Brain microvascular endothelial cell (primary cell): ENCODE data around the gene PWP2.
"Not testable (repeated sequence)": the region's sequence is repeated elsewhere in the genome, so short reads cannot be mapped to it uniquely, and the experiment has no call there.

Source experiments
- DNase-seq: peaks from one replicate; pipeline ENCODE4 v3.0.0-alpha.2; 2020
- H3K27ac ChIP-seq: fragments of 250-450 bp; sonication (Bioruptor Pico); 2 replicates; pipeline ENCODE4 v1.5.1; 2020; ENCODE audit warnings: mild to moderate bottlenecking, moderate library complexity
- H3K27me3 ChIP-seq: fragments of 250-450 bp; sonication (Bioruptor Pico); replicated peaks from 2 replicates; pipeline ENCODE4 v1.5.1; 2020; ENCODE audit warnings: mild to moderate bottlenecking
- H3K36me3 ChIP-seq: fragments of 250-450 bp; sonication (Bioruptor Pico); replicated peaks from 2 replicates; pipeline ENCODE4 v1.5.1; 2020; ENCODE audit warnings: mild to moderate bottlenecking
- H3K4me3 ChIP-seq: 2 replicates; pipeline ENCODE4 v1.5.1; 2011; ENCODE audit warnings: low read depth, mild to moderate bottlenecking, control low read depth, low read length, moderate library complexity
- in situ Hi-C: cut with HindIII; loops from 2 replicates; pipeline ENCODE4 v1.10.0; 2017; ENCODE audit warnings: low sequenced_read_pairs, low pct_ligation_motif_present

The PWP2 gene

DNA sequence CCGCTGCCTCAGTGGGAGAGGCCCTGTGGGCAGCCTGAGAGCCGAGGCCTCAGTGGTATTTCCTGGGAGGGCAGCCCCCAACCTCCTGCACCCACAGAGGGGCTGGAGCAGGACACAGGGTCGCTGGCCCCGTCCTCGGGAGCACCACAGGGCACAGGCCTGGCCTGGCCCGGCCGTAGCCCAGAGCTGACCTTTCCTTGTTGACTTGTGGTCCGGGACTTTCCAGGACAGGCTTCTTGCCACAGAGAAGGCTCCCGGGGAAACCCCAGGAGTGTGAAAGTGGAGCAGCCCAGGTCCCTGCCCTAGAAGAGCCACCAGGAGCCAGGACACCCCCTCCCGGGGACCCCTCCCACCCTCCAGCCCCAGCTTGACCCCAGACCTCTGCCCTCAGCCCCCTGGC lies 63.7 kb downstream of the PWP2 start:
- in situ Hi-C loops: not testable (repeated sequence)

DNA sequence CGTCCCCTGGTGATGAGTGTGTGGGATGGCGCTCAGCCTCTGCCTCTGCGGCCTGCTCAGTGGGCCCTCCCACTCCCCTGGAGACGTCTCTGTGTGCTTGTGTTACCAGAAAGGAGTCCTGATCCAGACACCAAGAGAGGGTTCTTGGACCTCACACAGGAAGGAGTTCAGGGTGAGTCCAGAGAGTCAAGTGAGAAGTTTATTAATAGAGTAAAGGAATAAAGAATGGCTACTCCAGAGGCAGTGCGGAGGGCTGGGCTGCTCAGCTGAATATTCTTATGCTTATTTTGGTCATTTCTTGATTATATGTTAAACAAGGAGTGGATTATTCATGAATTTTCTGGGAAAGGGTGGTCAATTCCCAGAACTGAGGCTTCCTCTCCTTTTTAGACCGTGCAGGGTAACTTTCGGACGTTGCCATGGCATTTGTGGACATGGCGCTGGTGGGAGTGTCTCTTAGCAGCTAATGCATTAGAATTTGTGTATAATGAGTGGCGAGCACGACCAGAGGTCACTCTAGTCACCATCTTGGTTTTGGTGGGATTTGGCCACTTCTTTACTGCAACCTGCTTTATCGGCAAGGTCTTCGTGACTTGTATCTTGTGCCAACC lies 64.9 kb downstream of the PWP2 start:
- DNase-seq, H3K27me3 ChIP-seq, H3K36me3 ChIP-seq, H3K4me3 ChIP-seq, in situ Hi-C loops, H3K27ac ChIP-seq: not testable (repeated sequence)

More for the DNA sequence above, 63.7 kb downstream of the PWP2 start:
- H3K27ac ChIP-seq, H3K27me3 ChIP-seq, H3K4me3 ChIP-seq, H3K36me3 ChIP-seq, DNase-seq: not testable (repeated sequence)

DNA sequence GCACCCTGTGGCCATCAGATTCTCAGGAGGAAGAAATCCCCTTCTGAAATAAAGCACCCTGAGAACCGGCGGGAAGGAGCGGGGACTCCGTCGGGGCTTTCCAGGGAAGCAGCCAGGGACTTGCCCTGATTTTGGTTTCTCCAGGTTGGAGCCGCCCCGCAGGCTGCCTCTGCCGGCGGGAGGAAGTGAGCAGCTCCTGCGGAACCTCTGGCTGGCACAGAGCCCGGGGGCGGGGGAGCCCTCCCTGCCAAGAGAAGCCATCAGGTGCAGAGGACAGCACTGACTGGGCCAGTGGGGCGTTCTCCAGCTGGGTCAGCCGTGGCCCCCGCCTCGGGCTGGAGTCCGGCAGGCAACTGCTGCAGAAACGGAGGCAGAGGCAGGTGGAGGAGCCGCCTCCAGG lies 65.5 kb downstream of the PWP2 start:
- H3K4me3 ChIP-seq, H3K36me3 ChIP-seq, DNase-seq, H3K27ac ChIP-seq, in situ Hi-C loops, H3K27me3 ChIP-seq: not testable (repeated sequence)

DNA sequence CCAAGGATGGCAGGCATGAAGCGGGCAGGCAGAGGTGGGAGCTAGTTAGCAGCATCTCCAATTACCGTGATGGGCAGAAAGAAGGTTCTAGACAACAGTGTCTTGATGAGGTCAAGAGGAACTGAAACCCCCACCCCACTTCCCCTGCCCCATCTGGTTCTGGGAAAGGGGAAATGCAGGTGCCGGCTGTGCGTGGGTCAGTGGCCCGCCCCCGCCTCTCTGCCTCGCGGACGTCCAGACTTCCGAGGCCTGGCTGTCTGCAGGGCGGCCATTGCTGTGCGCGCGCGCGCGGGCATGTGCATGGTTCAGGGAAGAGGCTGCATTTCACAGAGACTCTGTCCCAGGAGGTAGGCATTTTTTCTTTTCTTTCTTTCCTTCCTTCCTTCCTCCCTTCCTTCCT lies 68.0 kb downstream of the PWP2 start:
- DNase-seq, H3K4me3 ChIP-seq, H3K36me3 ChIP-seq, in situ Hi-C loops, H3K27me3 ChIP-seq, H3K27ac ChIP-seq: not testable (repeated sequence)

DNA sequence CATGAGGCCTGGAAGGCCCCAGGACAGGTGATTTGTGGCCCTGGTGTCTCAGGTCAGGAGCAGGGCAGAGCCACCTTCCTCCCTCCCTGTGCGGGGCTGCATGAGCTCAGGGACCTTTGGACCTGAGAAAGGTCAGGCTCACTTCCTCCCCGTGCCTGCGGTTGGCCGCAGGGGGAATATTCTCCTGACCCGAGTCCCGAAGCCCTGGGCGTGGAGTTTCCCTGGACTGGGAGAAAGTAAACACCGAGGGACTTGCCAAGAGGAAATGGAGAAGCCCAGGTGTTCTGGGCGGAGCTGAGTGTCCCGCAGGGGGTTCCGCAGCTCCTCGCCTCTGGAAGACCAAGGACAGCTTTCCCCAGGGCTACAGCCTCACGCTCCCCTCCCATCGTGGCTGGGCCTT lies 68.9 kb downstream of the PWP2 start:
- H3K36me3 ChIP-seq, H3K27me3 ChIP-seq, H3K4me3 ChIP-seq, in situ Hi-C loops, H3K27ac ChIP-seq, DNase-seq: not testable (repeated sequence)
